Renal cortical epithelial cell (primary cell): ENCODE measurements around the gene GTF3C6. TPM values are rescaled to one million over a fixed set of nuclear protein-coding genes. Genes with fewer than 3 reads are reported as not detected.
"Not testable (repeated sequence)": the region's sequence is repeated elsewhere in the genome, so short reads cannot be mapped to it uniquely, and the experiment has no call there.

Experiments used
- DNase-seq: peaks from one replicate; pipeline ENCODE4 v3.0.0-alpha.2; 2011; ENCODE audit warnings: low read depth
- total RNA-seq: library from RNA; depleted of rRNA; stranded (reverse); fragments of >200 nt; gene quantifications from 2 replicates; pipeline ENCODE4 v1.2.3, GENCODE V29; 2014

The GTF3C6 gene
- 55.4 and 68.1 TPM in 2 replicates for total RNA-seq

GRCh38 chr6:110958329-110959192 lies at the start of gene GTF3C6:
TSS of gene GTF3C6 (plus strand) at chr6:110958706. CDS start at chr6:110958770, 64 bp downstream.
- peak; percentile 83 for DNase-seq

- no peak for DNase-seq
Measured at GRCh38 chr6:110930781-110931180, 27.7 kb upstream of the GTF3C6 start.

- DNase-seq = no peak
Measured at GRCh38 chr6:110933912-110934311, 24.6 kb upstream of the GTF3C6 start.

- DNase-seq = no peak
Measured at GRCh38 chr6:110934381-110934898, 24.1 kb upstream of the GTF3C6 start.

- DNase-seq = no peak
Measured at GRCh38 chr6:110935171-110935570, 23.3 kb upstream of the GTF3C6 start.

GRCh38 chr6:110938171-110938570 lies 20.3 kb upstream of the GTF3C6 start:
- DNase-seq = peak; percentile 32

GRCh38 chr6:110939429-110940200 lies 18.9 kb upstream of the GTF3C6 start:
- DNase-seq = no peak

- DNase-seq = peak; percentile 96
Measured at GRCh38 chr6:110944681-110945151, 13.8 kb upstream of the GTF3C6 start.

GRCh38 chr6:110946498-110946897 lies 12.0 kb upstream of the GTF3C6 start:
- no peak for DNase-seq

- DNase-seq = peak; percentile 55
Measured at GRCh38 chr6:110949679-110950285, 8.7 kb upstream of the GTF3C6 start.

- no peak for DNase-seq
Measured at GRCh38 chr6:110950440-110950839, 8.1 kb upstream of the GTF3C6 start.

GRCh38 chr6:110951008-110951407 lies 7.5 kb upstream of the GTF3C6 start:
- no peak for DNase-seq

GRCh38 chr6:110951986-110952794 lies 6.3 kb upstream of the GTF3C6 start:
- DNase-seq = peak; percentile 99

- no peak for DNase-seq
Measured at GRCh38 chr6:110953633-110954303, 4.7 kb upstream of the GTF3C6 start.

GRCh38 chr6:110960014-110960390 lies 1.5 kb downstream of the GTF3C6 start:
- DNase-seq = no peak

- DNase-seq = not testable (repeated sequence)
Measured at GRCh38 chr6:110962636-110963035, 4.1 kb downstream of the GTF3C6 start.

- no peak for DNase-seq
Measured at GRCh38 chr6:110965629-110966229, 7.2 kb downstream of the GTF3C6 start.

GRCh38 chr6:110968661-110969060 lies 10.2 kb downstream of the GTF3C6 start:
- not testable (repeated sequence) for DNase-seq

GRCh38 chr6:110971468-110971867 lies 13.0 kb downstream of the GTF3C6 start:
- DNase-seq = peak; percentile 26

GRCh38 chr6:110976575-110976974 lies 18.1 kb downstream of the GTF3C6 start:
- DNase-seq = no peak
